ENCODE results near the gene AFP. TPM values are rescaled to one million over a fixed set of nuclear protein-coding genes. Genes with fewer than 3 reads are reported as not detected.

The AFP gene
- total and polyA plus RNA-seq, 2 of the 4 experiments (the other 2 are of a cell fraction) = 0.87 to 1.3 TPM

- Histone ChIP-seq H3K27me3 (ENCODE audit: control insufficient read depth, insufficient read depth, low read length) (no peaks in the 10 kb centered on the region; the same call in 1 of the 2 replicates), H4K91ac (ENCODE audit: insufficient read depth, low read depth, low read length) (no peak overlapping the region), H4K20me1 (ENCODE audit: insufficient read depth, low read length) (no peaks in the 10 kb centered on the region), H3K36me3 (ENCODE audit: control insufficient read depth, insufficient read depth, low read length) (no peaks in the 10 kb centered on the region), H2BK15ac (ENCODE audit: low read depth, low read length) (no peak overlapping the region), H3K9ac (ENCODE audit: low read depth, low read length) (no peak overlapping the region), H3K79me1 (ENCODE audit: low read depth in 1 of 2, low read length in 2 of 2) (no peaks in the 10 kb centered on the region), H4K5ac (ENCODE audit: low read depth, low read length) (no peak overlapping the region), H3K27ac (ENCODE audit: insufficient read depth, low read length) (no peak overlapping the region), H3K14ac (replicated peaks; ENCODE audit: low read depth, low read length) (no peak overlapping the region), H2BK20ac (ENCODE audit: low read depth, low read length) (no peak overlapping the region), H3K9me3 (ENCODE audit: control insufficient read depth, insufficient read depth, low read length) (no peaks in the 10 kb centered on the region), H3K18ac (ENCODE audit: low read depth, low read length) (no peak overlapping the region), H3K4ac (ENCODE audit: low read depth, low read length) (no peak overlapping the region), H3K4me1 (ENCODE audit: control insufficient read depth, insufficient read depth, low read length) (no peaks in the 10 kb centered on the region), H4K8ac (ENCODE audit: low read depth in 2 of 2, low read length in 2 of 2) (no peak overlapping the region), H2AK9ac (replicated peaks; ENCODE audit: low read depth, low read length, poor library complexity) (no peak overlapping the region), H3K56ac (ENCODE audit: extremely low read depth, insufficient read depth, low read length) (no peak overlapping the region), H2AK5ac (ENCODE audit: low read depth, low read length) (no peak overlapping the region), H2AFZ (replicated peaks; ENCODE audit: low read length, poor library complexity) (no peak overlapping the region), H3K23ac (ENCODE audit: low read depth, low read length) (no peak overlapping the region), H2BK5ac (ENCODE audit: low read depth, low read length, poor library complexity, severe bottlenecking) (no peak overlapping the region), H3K9me1 (ENCODE audit: insufficient read depth, low read length) (no peaks in the 10 kb centered on the region), H2BK120ac (ENCODE audit: low read depth, low read length) (no peak overlapping the region), H3K4me3 (ENCODE audit: insufficient read depth, low read depth, low read length) (no peak overlapping the region), H3K4me2 (ENCODE audit: low read depth, low read length) (no peak overlapping the region)
- WGBS, 2 experiments (ENCODE audit: extremely low coverage in 2 of 2, insufficient read length in 1 of 2) = no CpG with 5 or more reads among the region's 5 CpGs
- ChIA-PET POLR2A (ENCODE audit: unreplicated experiment) (no interaction called here), CTCF (no interaction called here)
- intact Hi-C loops (cut with micrococcal nuclease) (no loop called here), dilution Hi-C loops (cut with HindIII; ENCODE audit: low sequenced_read_pairs, unreplicated experiment) (no loop called here), in situ Hi-C loops (cut with MboI; ENCODE audit: low sequenced_read_pairs) (no loop called here)
- ATAC-seq (ENCODE audit: low read depth) (no peak), DNase-seq (no peak)
- no TSS peak for BruUV-seq (replicated peaks)
- no peak for TF ChIP-seq RAD21 (IDR thresholded peaks at IDR 0.05; ENCODE audit: low read length)
- no peak for TF ChIP-seq MXI1 (IDR thresholded peaks at IDR 0.05; ENCODE audit: borderline replicate concordance, low read depth, low read length)
- no peak for TF ChIP-seq USF2 (IDR thresholded peaks at IDR 0.05; ENCODE audit: low read depth, low read length)
- no peak for TF ChIP-seq ELK1 (IDR thresholded peaks at IDR 0.05; ENCODE audit: borderline replicate concordance, low read depth, low read length)
- no peak for TF ChIP-seq MAZ (IDR thresholded peaks at IDR 0.05; ENCODE audit: borderline replicate concordance, low read depth, low read length)
- TF ChIP-seq CEBPB (IDR thresholded peaks at IDR 0.05; ENCODE audit: low read depth, low read length) = no peak
- TF ChIP-seq BHLHE40 (IDR thresholded peaks at IDR 0.05; ENCODE audit: low read depth, low read length) = no peak
- no peak for TF ChIP-seq SMC3 (IDR thresholded peaks at IDR 0.05; ENCODE audit: low read depth, low read length)
- no peak for TF ChIP-seq RFX5 (IDR thresholded peaks at IDR 0.05; ENCODE audit: low read depth, low read length)
- TF ChIP-seq CTCF (conservative IDR thresholded peaks at IDR 0.05; ENCODE audit: low read depth, low read length) = no peak
These were observed 38.7 kb upstream of the AFP start for GRCh38 chr4:73396993-73397972.
